H9 (cell line): ENCODE data around the gene MEG3. TPM values are rescaled to one million over a fixed set of nuclear protein-coding genes. Genes with fewer than 3 reads are reported as not detected.

Experiments used
- DNase-seq: peaks from one replicate; pipeline ENCODE4 v3.0.0-alpha.2; 2017
- H2AFZ ChIP-seq: one replicate; pipeline ENCODE4 v1.6.1; 2013; ENCODE audit warnings: mild to moderate bottlenecking, low read length, control low read depth, moderate library complexity
- H2AK5ac ChIP-seq: 2 replicates; pipeline ENCODE4 v1.6.1; 2013; ENCODE audit warnings: low read length, control low read depth, mixed read lengths; ENCODE audit not compliant: insufficient read length
- H2BK120ac ChIP-seq: one replicate; pipeline ENCODE4 v1.6.1; 2013; ENCODE audit warnings: low read depth, mild to moderate bottlenecking, low read length, control low read depth, inconsistent platforms; ENCODE audit not compliant: poor library complexity, severe bottlenecking
- H2BK12ac ChIP-seq: 2 replicates; pipeline ENCODE4 v1.6.1; 2013; ENCODE audit warnings: low read length, control low read depth, mixed read lengths, low read depth; ENCODE audit not compliant: insufficient read length
- H2BK15ac ChIP-seq: 2 replicates; pipeline ENCODE4 v1.6.1; 2013; ENCODE audit warnings: low read depth, low read length, control low read depth
- H2BK20ac ChIP-seq: one replicate; pipeline ENCODE4 v1.6.1; 2013; ENCODE audit warnings: low read depth, mild to moderate bottlenecking, low read length, control low read depth, inconsistent platforms; ENCODE audit not compliant: poor library complexity, severe bottlenecking
- H2BK5ac ChIP-seq: 2 replicates; pipeline ENCODE4 v1.6.1; 2013; ENCODE audit warnings: low read length, control low read depth, mixed read lengths; ENCODE audit not compliant: insufficient read length
- H3K14ac ChIP-seq: 2 replicates; pipeline ENCODE4 v1.6.1; 2013; ENCODE audit warnings: low read length, control low read depth; ENCODE audit not compliant: insufficient read depth
- H3K18ac ChIP-seq: 2 replicates; pipeline ENCODE4 v1.6.1; 2013; ENCODE audit warnings: low read depth, mild to moderate bottlenecking, mixed read lengths, low read length, control low read depth; ENCODE audit not compliant: insufficient read length
- H3K23ac ChIP-seq: 2 replicates; pipeline ENCODE4 v1.6.1; 2013; ENCODE audit warnings: low read length, control low read depth, mixed read lengths, low read depth; ENCODE audit not compliant: insufficient read length
- H3K23me2 ChIP-seq: 2 replicates; pipeline ENCODE4 v1.6.1; 2013; ENCODE audit warnings: low read depth, mild to moderate bottlenecking, mixed read lengths, low read length, control low read depth; ENCODE audit not compliant: insufficient read length, poor library complexity, severe bottlenecking
- H3K27ac ChIP-seq: 2 replicates; pipeline ENCODE4 v1.5.1; 2013; ENCODE audit warnings: low read length, control low read depth, mixed read lengths, low read depth; ENCODE audit not compliant: insufficient read length
- H3K27me3 ChIP-seq: 2 replicates; pipeline ENCODE4 v1.6.1; 2013; ENCODE audit warnings: low read length, control low read depth, inconsistent platforms; ENCODE audit not compliant: insufficient read depth
- H3K4ac ChIP-seq: 2 replicates; pipeline ENCODE4 v1.6.1; 2013; ENCODE audit warnings: low read depth, mild to moderate bottlenecking, control low read depth, inconsistent platforms, low read length, moderate library complexity
- H3K4me1 ChIP-seq: 2 replicates; pipeline ENCODE4 v1.6.1; 2013; ENCODE audit warnings: low read length, control low read depth, inconsistent platforms; ENCODE audit not compliant: insufficient read depth
- H3K4me2 ChIP-seq: 2 replicates; pipeline ENCODE4 v1.6.1; 2013; ENCODE audit warnings: low read length, control low read depth, mixed read lengths; ENCODE audit not compliant: insufficient read length, insufficient read depth
- H3K56ac ChIP-seq: 2 replicates; pipeline ENCODE4 v1.6.1; 2013; ENCODE audit warnings: low read depth, mild to moderate bottlenecking, mixed read lengths, low read length, control low read depth; ENCODE audit not compliant: insufficient read length
- H3K79me1 ChIP-seq: 2 replicates; pipeline ENCODE4 v1.6.1; 2013; ENCODE audit warnings: low read depth, mild to moderate bottlenecking, moderate library complexity, low read length, control low read depth, inconsistent platforms; ENCODE audit not compliant: insufficient read depth, poor library complexity, severe bottlenecking
- H3K79me2 ChIP-seq: 2 replicates; pipeline ENCODE4 v1.6.1; 2013; ENCODE audit warnings: low read length, control low read depth, inconsistent platforms; ENCODE audit not compliant: insufficient read depth
- H3K9ac ChIP-seq: 2 replicates; pipeline ENCODE4 v1.6.1; 2013; ENCODE audit warnings: low read length, control low read depth, mixed read lengths; ENCODE audit not compliant: insufficient read length; ENCODE audit errors: extremely low read depth
- H3K9me3 ChIP-seq: one replicate; pipeline ENCODE4 v1.6.1; 2013; ENCODE audit warnings: low read depth, low read length, inconsistent platforms; ENCODE audit not compliant: control insufficient read depth
- H3T11ph ChIP-seq: one replicate; pipeline ENCODE4 v1.6.1; 2013; ENCODE audit warnings: mild to moderate bottlenecking, low read length, control low read depth, inconsistent platforms
- H4K20me1 ChIP-seq: one replicate; pipeline ENCODE4 v1.6.1; 2013; ENCODE audit not compliant: control insufficient read depth, insufficient read length, insufficient read depth
- H4K5ac ChIP-seq: 2 replicates; pipeline ENCODE4 v1.6.1; 2013; ENCODE audit warnings: low read depth, mild to moderate bottlenecking, mixed read lengths, low read length, control low read depth; ENCODE audit not compliant: insufficient read length
- H4K8ac ChIP-seq: replicated peaks from 2 replicates; pipeline ENCODE4 v1.6.1; 2013; ENCODE audit warnings: low read length, control low read depth, mixed read lengths, low read depth; ENCODE audit not compliant: insufficient read length
- H4K91ac ChIP-seq: 2 replicates; pipeline ENCODE4 v1.6.1; 2013; ENCODE audit warnings: low read depth, mild to moderate bottlenecking, moderate library complexity, mixed read lengths, low read length, control low read depth; ENCODE audit not compliant: insufficient read length
- H3K27ac Mint-ChIP-seq, 3 experiments: 2 replicates in 2 of 3; 3 replicates in 1 of 3; pipeline ENCODE4 v1.8.0; 2020 to 2021; ENCODE audit warnings: mixed read lengths in 3 of 3, mild to moderate bottlenecking in 1 of 3, moderate library complexity in 1 of 3
- H3K27me3 Mint-ChIP-seq: 2 replicates; pipeline ENCODE4 v1.8.0; 2021; ENCODE audit warnings: low read depth, mild to moderate bottlenecking, moderate library complexity, mixed read lengths
- H3K36me3 Mint-ChIP-seq, 3 experiments: 2 replicates in 2 of 3; 3 replicates in 1 of 3; pipeline ENCODE4 v1.8.0; 2020 to 2021; ENCODE audit warnings: low read depth in 3 of 3, mixed read lengths in 3 of 3; ENCODE audit not compliant: insufficient read depth in 1 of 3
- H3K4me1 Mint-ChIP-seq, 2 experiments: 2 replicates each; pipeline ENCODE4 v1.8.0; 2020; ENCODE audit warnings: mixed read lengths in 2 of 2
- H3K4me3 Mint-ChIP-seq, 2 experiments: 2 replicates in 1 of 2; 3 replicates in 1 of 2; pipeline ENCODE4 v1.8.0; 2020 to 2021; ENCODE audit warnings: mild to moderate bottlenecking in 2 of 2, mixed read lengths in 2 of 2, moderate library complexity in 1 of 2
- H3K9me3 Mint-ChIP-seq, 2 experiments: 2 replicates in 1 of 2; 3 replicates in 1 of 2; pipeline ENCODE4 v1.8.0; 2020; ENCODE audit warnings: mild to moderate bottlenecking in 2 of 2, mixed read lengths in 2 of 2, moderate library complexity in 1 of 2
- WGBS: extraction: QIAGEN DNeasy Blood & Tissue Kit; methylation state at CpG from one replicate; pipeline ENCODE4 v1.1.7; 2013; ENCODE audit warnings: missing lambda C conversion rate, low lambda C conversion rate, mixed read lengths; ENCODE audit not compliant: insufficient read length; ENCODE audit errors: extremely low coverage; 5-methylcytosine and 5-hydroxymethylcytosine counted together
- total RNA-seq: library from RNA; stranded (reverse); gene quantifications from 2 replicates; pipeline ENCODE4 v1.2.1, GENCODE V29; 2021
- TF ChIP-seq, protein P1 (sequence below): fragments of 200-600 bp; sonication (generic); conservative IDR thresholded peaks from 3 replicates; pipeline ENCODE4 v1.8.0; 2021; ENCODE audit warnings: antibody characterized with exemption, mild to moderate bottlenecking

MEG3 gene
- total RNA-seq, 1 experiment from 2014 or later = 0.52 TPM

DNA sequence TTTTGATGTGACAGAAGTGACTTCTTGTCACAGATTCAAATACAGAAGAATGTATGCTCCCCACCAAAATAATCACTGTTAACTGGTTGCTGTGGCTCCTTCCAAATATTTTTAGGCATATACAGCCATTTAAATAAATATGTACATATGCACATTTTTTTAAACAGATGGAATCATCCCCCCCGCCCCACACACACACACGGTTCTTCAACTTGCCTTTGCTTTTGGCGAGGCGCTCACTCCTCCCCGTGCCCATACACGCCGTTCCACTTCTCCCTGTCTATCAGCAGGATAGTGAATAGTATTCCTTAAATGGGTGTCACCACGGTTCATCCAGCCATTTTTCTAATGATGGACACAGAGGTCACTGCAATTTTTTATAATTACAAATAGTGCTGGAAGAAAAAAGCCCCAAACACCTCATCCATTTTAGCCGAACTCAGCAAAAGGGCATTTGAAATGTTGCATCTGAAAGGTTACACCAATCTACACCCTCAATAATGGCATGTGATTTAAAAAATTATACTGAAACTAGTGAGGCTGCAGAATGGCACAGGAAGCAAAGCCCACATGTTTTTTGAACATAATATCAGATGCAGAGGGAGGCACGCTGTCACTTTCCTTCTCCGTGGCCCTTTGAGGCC lies 39.2 kb upstream of the MEG3 start:
- Histone ChIP-seq H3K4ac (no peak overlapping the region), H2BK15ac (no peak overlapping the region), H4K20me1 (no peaks in the 10 kb centered on the region), H3K14ac (no peak overlapping the region), H2AK5ac (no peak overlapping the region), H2BK5ac (no peak overlapping the region), H3K27ac (no peak overlapping the region), H3K9me3 (no peaks in the 10 kb centered on the region), H3K23me2 (no peaks in the 10 kb centered on the region), H2BK12ac (no peak overlapping the region), H4K8ac (no peak overlapping the region), H2BK20ac (no peak overlapping the region), H3T11ph (no peak overlapping the region), H3K79me2 (no peaks in the 10 kb centered on the region), H3K56ac (no peak overlapping the region), H4K5ac (no peak overlapping the region), H3K4me2 (no peak overlapping the region), H3K79me1 (no peaks in the 10 kb centered on the region), H3K27me3 (no peaks in the 10 kb centered on the region), H2AFZ (no peak overlapping the region), H3K4me1 (no peaks in the 10 kb centered on the region), H4K91ac (no peak overlapping the region), H3K23ac (no peak overlapping the region), H3K18ac (no peak overlapping the region), H3K9ac (no peak overlapping the region), H2BK120ac (no peak overlapping the region)
- peaks cover 9 to 20% of the 10 kb centered on the region in 2 experiments for H3K4me1 Mint-ChIP-seq
- H3K4me3 Mint-ChIP-seq = no peak overlapping the region
- no peaks in the 10 kb centered on the region for H3K36me3 Mint-ChIP-seq
- DNase-seq = no peak
- TF ChIP-seq, protein P1, sequence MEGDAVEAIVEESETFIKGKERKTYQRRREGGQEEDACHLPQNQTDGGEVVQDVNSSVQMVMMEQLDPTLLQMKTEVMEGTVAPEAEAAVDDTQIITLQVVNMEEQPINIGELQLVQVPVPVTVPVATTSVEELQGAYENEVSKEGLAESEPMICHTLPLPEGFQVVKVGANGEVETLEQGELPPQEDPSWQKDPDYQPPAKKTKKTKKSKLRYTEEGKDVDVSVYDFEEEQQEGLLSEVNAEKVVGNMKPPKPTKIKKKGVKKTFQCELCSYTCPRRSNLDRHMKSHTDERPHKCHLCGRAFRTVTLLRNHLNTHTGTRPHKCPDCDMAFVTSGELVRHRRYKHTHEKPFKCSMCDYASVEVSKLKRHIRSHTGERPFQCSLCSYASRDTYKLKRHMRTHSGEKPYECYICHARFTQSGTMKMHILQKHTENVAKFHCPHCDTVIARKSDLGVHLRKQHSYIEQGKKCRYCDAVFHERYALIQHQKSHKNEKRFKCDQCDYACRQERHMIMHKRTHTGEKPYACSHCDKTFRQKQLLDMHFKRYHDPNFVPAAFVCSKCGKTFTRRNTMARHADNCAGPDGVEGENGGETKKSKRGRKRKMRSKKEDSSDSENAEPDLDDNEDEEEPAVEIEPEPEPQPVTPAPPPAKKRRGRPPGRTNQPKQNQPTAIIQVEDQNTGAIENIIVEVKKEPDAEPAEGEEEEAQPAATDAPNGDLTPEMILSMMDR = no peak
- H3K9me3 Mint-ChIP-seq = no peaks in the 10 kb centered on the region; a peak in 1 of 5 replicates
- no CpG with 5 or more reads among the region's 11 CpGs for WGBS
- H3K27ac Mint-ChIP-seq = no peak overlapping the region
- H3K27me3 Mint-ChIP-seq = peaks cover 3% of the 10 kb centered on the region
